GM12873 (cell line): ENCODE data around the gene CLNK.

Experiments
- TF ChIP-seq, protein P1 (sequence below): IDR thresholded peaks from 2 replicates; pipeline ENCODE4 v1.5.1; 2012; ENCODE audit warnings: low read depth, mild to moderate bottlenecking, moderate library complexity, low read length, control low read depth; ENCODE audit not compliant: insufficient read depth; ENCODE audit errors: missing control alignments

Gene CLNK

DNA sequence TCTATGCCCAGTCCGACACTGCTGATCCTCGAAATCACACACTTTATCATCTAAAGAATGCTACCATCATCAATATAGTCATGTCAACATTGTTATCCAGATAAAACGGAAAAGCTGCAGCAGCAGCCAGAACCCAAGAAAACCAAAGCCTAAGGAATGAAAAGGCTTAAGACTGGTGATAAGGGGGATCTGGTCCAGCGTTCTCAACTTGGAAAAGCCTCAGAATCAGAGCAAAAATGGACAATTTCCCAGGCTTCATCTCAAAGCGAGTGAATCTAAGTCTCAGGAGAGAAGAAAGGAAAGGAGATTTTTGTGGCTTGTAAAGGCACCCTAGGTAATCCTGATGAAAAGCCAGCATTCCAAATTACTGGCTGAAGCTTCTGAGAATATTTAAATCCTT lies 235.6 kb downstream of the CLNK start:
- TF ChIP-seq, protein P1, sequence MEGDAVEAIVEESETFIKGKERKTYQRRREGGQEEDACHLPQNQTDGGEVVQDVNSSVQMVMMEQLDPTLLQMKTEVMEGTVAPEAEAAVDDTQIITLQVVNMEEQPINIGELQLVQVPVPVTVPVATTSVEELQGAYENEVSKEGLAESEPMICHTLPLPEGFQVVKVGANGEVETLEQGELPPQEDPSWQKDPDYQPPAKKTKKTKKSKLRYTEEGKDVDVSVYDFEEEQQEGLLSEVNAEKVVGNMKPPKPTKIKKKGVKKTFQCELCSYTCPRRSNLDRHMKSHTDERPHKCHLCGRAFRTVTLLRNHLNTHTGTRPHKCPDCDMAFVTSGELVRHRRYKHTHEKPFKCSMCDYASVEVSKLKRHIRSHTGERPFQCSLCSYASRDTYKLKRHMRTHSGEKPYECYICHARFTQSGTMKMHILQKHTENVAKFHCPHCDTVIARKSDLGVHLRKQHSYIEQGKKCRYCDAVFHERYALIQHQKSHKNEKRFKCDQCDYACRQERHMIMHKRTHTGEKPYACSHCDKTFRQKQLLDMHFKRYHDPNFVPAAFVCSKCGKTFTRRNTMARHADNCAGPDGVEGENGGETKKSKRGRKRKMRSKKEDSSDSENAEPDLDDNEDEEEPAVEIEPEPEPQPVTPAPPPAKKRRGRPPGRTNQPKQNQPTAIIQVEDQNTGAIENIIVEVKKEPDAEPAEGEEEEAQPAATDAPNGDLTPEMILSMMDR: no peak

DNA sequence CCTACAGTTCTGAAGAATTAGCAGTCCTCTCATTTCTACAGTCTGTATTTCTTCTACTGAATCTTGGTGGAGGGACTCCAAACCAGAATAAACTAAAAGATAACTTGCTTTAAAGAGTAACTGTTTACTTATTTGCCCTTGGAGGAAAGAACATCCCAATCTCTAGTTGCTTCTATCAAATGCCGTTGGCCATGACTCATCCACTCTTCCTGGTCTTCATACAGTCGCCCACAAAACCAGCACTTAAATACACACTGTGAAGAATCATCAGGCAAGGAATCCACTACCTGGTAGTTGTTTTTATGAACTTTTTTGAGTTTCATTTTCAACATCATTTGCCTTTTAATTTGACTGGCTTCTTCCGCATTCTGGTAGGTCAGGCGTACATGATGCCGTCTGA lies 241.6 kb downstream of the CLNK start:
- TF ChIP-seq, protein P1: no peak

DNA sequence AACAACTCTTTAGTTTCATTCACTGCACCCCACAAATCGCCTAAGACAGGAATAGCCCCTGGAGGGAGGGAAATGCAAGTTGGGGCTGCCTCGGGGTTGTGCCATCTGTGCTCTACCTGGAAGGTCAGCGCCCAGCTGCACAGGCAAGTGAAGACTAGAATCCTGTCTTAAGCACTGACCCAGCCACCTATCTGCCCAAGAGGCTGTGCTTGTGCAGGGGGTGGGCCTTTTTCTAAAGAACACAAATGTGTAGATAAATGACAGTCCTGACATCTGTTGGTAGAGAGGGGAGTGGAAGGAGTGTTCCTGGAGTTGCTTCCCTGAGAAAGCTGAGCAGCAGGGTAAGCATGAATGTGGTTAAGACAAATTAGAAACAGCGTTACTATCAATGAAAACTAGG lies 243.1 kb downstream of the CLNK start:
- TF ChIP-seq, protein P1: no peak

DNA sequence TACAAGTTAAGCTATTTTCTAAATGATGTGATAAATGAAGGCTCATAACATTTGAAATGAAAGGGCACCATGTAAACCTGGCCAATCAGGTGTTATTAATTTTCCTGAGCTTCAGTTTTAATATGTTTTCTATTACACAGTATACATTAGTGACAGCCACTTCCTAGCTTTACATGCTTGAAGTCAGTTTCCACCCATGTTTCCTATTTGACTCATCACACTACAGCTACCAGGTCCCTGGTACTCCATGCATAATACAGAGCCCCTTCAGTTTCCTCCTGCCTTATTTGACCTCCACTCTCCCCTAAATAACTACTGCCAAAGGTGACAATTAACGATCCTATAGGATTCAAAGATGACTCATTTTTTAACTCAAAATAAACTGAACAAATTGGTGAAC lies 245.6 kb downstream of the CLNK start:
- TF ChIP-seq, protein P1: no peak

DNA sequence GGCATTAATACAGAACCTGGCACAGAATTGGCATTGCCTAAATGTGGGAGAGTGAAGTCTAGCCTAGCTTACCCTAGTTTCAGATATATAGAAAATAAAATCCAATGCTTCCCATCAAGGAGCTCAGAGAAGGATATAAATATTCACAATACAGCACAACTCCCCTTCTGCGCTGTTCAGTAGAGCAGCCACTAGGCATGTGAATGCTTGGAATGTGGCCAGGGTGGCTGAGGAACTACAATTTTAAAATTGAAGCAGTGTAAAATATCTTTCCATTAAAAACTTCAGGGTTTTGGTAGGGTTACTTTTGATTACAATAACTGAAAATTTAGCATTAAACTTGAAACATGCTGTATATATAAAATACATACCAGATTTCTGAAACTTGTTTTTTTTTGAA lies 246.8 kb downstream of the CLNK start:
- TF ChIP-seq, protein P1: no peak
